Measurements from ENCODE around the gene ANXA6. TPM values are rescaled to one million over a fixed set of nuclear protein-coding genes. Genes with fewer than 3 reads are reported as not detected.

The ANXA6 gene
- total RNA-seq (2014; rRNA removed; shearing (Covaris generic)): 88.6 and 93.0 TPM in 2 replicates

GRCh38 chr5:151157426-151158286, at the start of gene ANXA6:
TSS of gene ANXA6 (minus strand) at chr5:151157779. CDS start at chr5:151147901, 9,878 bp downstream.

DNA sequence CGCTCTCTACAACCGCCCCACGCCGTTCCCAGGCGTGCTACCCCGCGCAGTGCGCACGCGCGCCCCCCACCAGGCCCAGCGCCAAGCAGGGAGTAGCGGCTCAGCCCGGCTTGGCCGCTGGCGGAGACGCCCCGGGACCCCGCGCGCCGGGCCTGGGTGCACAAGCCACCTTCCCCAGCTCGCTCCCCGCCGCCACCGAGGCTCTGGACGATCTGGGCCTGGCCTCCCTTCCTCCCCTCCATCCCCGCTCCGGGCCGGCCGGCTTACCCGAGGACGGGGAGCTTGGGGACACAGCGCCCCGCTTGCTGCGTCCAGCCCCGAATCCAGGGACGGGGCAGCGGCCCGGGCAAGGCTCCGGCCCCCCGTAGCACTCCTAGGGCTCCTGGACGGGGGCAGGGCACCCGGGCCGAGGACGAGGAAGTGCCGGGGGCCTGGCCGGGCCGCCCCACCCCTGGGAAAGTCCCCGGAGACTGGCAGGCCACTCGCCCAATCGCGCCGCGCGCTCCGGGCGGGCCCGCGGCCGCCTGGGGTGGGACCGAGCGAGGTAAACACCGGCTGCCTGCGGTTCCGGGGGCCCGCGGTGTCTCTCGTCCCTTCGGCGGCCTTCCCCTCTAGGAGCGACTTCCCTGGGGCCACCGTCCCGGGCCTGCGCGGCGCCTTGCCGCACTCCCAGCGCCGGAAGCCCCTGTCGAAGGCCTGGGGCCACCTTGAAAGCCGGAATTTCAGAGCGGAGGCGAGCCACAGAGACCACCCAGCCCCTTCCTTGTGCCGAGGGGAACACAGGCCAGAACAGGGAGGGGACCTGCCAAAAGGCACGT, 76.8 kb downstream of the ANXA6 start, which contains the start of gene TNIP1:
TNIP1 (minus strand) TSS at position 422 of the 818 bp plus-strand sequence. CDS start 15,939 bp downstream, outside the sequence.

Other genes with a start within 250 kb of the ANXA6 start
- gene GPX3, start 137.2 kb downstream of the ANXA6 start, total RNA-seq (2014; rRNA removed; shearing (Covaris generic)): 4.5 and 5.0 TPM in 2 replicates
- gene TNIP1, start 76.7 kb downstream of the ANXA6 start, total RNA-seq (2014; rRNA removed; shearing (Covaris generic)): 61.0 and 65.7 TPM in 2 replicates
- 2.1 and 2.3 TPM in 2 replicates for gene CCDC69, start 66.3 kb upstream of the ANXA6 start, total RNA-seq (2014; rRNA removed; shearing (Covaris generic))
- 7.2 and 8.5 TPM in 2 replicates for gene GM2A, start 95.4 kb upstream of the ANXA6 start, total RNA-seq (2014; rRNA removed; shearing (Covaris generic))
- not detected in 2 replicates for gene SLC36A3, start 146.0 kb upstream of the ANXA6 start, total RNA-seq (2014; rRNA removed; shearing (Covaris generic))
- gene SLC36A2, start 189.8 kb upstream of the ANXA6 start, total RNA-seq (2014; rRNA removed; shearing (Covaris generic)): not detected in 2 replicates